Astrocyte (in vitro differentiated cells and primary cell): ENCODE results near the gene PPP1R1A. TPM values are rescaled to one million over a fixed set of nuclear protein-coding genes. Genes with fewer than 3 reads are reported as not detected.

Experiments used
- DNase-seq: peaks from one replicate; pipeline ENCODE4 v3.0.0-alpha.2; 2010; ENCODE audit warnings: low read depth
- FAIRE-seq: peaks from 2 replicates; lab custom pipeline; 2011; peaks lifted over from hg19 to GRCh38; lab: Jason Lieb, UNC
- H2AFZ ChIP-seq: 2 replicates; pipeline ENCODE4 v1.6.0; 2012; ENCODE audit warnings: low read depth, low read length, inconsistent platforms
- H3K27ac ChIP-seq: 2 replicates; pipeline ENCODE4 v1.5.1; 2011; ENCODE audit warnings: low read depth, low read length, inconsistent platforms
- H3K27me3 ChIP-seq: 2 replicates; pipeline ENCODE4 v1.6.0; 2011; ENCODE audit warnings: low read length, inconsistent platforms; ENCODE audit not compliant: insufficient read depth
- H3K36me3 ChIP-seq: 2 replicates; pipeline ENCODE4 v1.5.1; 2011; ENCODE audit warnings: low read length, inconsistent platforms; ENCODE audit not compliant: insufficient read depth
- H3K4me1 ChIP-seq: 2 replicates; pipeline ENCODE4 v1.5.1; 2011; ENCODE audit warnings: low read length, inconsistent platforms; ENCODE audit not compliant: insufficient read depth
- H3K4me2 ChIP-seq: 2 replicates; pipeline ENCODE4 v1.6.0; 2012; ENCODE audit warnings: low read length, inconsistent platforms
- H3K4me3 ChIP-seq: 2 replicates; pipeline ENCODE4 v1.5.1; 2011; ENCODE audit warnings: low read depth, mild to moderate bottlenecking, low read length, inconsistent platforms; ENCODE audit not compliant: insufficient read depth
- H3K79me2 ChIP-seq: 2 replicates; pipeline ENCODE4 v1.6.0; 2012; ENCODE audit warnings: mild to moderate bottlenecking, low read length, inconsistent platforms; ENCODE audit not compliant: insufficient read depth
- H3K9ac ChIP-seq: 2 replicates; pipeline ENCODE4 v1.6.0; 2012; ENCODE audit warnings: mild to moderate bottlenecking, low read length, inconsistent platforms
- H3K9me3 ChIP-seq: 2 replicates; pipeline ENCODE4 v1.5.1; 2012; ENCODE audit warnings: low read depth, mild to moderate bottlenecking, low read length, inconsistent platforms; ENCODE audit not compliant: insufficient read depth
- H4K20me1 ChIP-seq: 2 replicates; pipeline ENCODE4 v1.6.0; 2012; ENCODE audit warnings: low read length, inconsistent platforms; ENCODE audit not compliant: insufficient read depth
- H3K27ac Mint-ChIP-seq: one replicate; pipeline ENCODE4 v1.8.0; 2021; ENCODE audit warnings: mild to moderate bottlenecking, mixed read lengths; ENCODE audit not compliant: unreplicated experiment
- H3K27me3 Mint-ChIP-seq: one replicate; pipeline ENCODE4 v1.8.0; 2021; ENCODE audit warnings: low read depth, mixed read lengths; ENCODE audit not compliant: unreplicated experiment
- H3K36me3 Mint-ChIP-seq: one replicate; pipeline ENCODE4 v1.8.0; 2021; ENCODE audit warnings: low read depth, mixed read lengths; ENCODE audit not compliant: unreplicated experiment
- H3K4me1 Mint-ChIP-seq: one replicate; pipeline ENCODE4 v1.8.0; 2021; ENCODE audit warnings: low read depth, mixed read lengths; ENCODE audit not compliant: unreplicated experiment
- H3K4me3 Mint-ChIP-seq: one replicate; pipeline ENCODE4 v1.8.0; 2021; ENCODE audit warnings: mild to moderate bottlenecking, moderate library complexity, mixed read lengths; ENCODE audit not compliant: unreplicated experiment
- H3K9me3 Mint-ChIP-seq: one replicate; pipeline ENCODE4 v1.8.0; 2021; ENCODE audit warnings: mild to moderate bottlenecking, mixed read lengths; ENCODE audit not compliant: unreplicated experiment
- CTCF ChIP-seq: IDR thresholded peaks from 2 replicates; pipeline ENCODE4 v1.5.1; 2011; ENCODE audit warnings: low read depth, mild to moderate bottlenecking, inconsistent platforms, low read length, moderate library complexity; ENCODE audit not compliant: insufficient read depth
- EZH2 ChIP-seq: IDR thresholded peaks from 2 replicates; pipeline ENCODE4 v1.6.1; 2012; ENCODE audit warnings: mild to moderate bottlenecking, low read length, inconsistent platforms; ENCODE audit not compliant: insufficient read depth
- total RNA-seq: library from RNA; stranded (reverse); gene quantifications from 2 replicates; pipeline ENCODE4 v1.2.1, GENCODE V29; 2021

PPP1R1A gene
- total RNA-seq, 1 donor from 2014 or later: 0.52 TPM

DNA sequence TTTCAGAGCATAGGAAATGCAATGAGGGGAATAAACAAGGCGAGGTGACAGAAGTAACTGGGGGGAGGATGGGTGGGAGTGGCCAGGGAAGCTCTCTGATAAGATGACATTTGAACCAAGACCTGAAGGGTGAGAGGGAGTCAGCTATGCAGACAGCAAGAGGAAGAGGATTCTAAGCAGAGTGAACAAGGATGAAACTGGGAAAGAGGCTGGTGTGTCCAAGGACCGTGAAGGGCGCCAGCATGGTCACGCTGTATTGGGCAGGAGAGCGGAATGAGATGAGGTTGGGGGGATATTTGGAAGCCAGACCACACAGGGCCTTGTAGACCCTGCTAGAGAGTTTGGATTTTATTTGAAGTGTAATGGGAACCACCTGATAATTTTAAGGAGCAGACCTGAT is 10.5 kb upstream of the PPP1R1A start:
- Mint-ChIP-seq H3K27me3 (peaks cover 44% of the 10 kb centered on the region), H3K9me3 (no peaks in the 10 kb centered on the region), H3K27ac (no peak overlapping the region), H3K4me1 (peaks cover 4% of the 10 kb centered on the region), H3K36me3 (no peaks in the 10 kb centered on the region), H3K4me3 (no peak overlapping the region)
- Histone ChIP-seq H3K9me3 (no peaks in the 10 kb centered on the region), H3K79me2 (no peaks in the 10 kb centered on the region), H3K36me3 (no peaks in the 10 kb centered on the region), H3K4me1 (no peaks in the 10 kb centered on the region), H4K20me1 (no peaks in the 10 kb centered on the region), H3K4me3 (no peak overlapping the region), H3K9ac (no peak overlapping the region), H3K4me2 (no peak overlapping the region), H2AFZ (no peak overlapping the region), H3K27ac (no peak overlapping the region), H3K27me3 (peaks cover 10% of the 10 kb centered on the region)
- FAIRE-seq (no peak), DNase-seq (no peak)
- TF ChIP-seq EZH2 (no peak), CTCF (no peak)

GRCh38 chr12:54596526-54596946 is 8.1 kb upstream of the PPP1R1A start:
- peaks cover 10% of the 10 kb centered on the region for H3K27me3 ChIP-seq
- Mint-ChIP-seq H3K36me3 (no peaks in the 10 kb centered on the region), H3K4me3 (no peak overlapping the region), H3K27ac (no peak overlapping the region), H3K27me3 (peaks cover 47% of the 10 kb centered on the region), H3K4me1 (peaks cover 10% of the 10 kb centered on the region), H3K9me3 (no peaks in the 10 kb centered on the region)
- no peaks in the 10 kb centered on the region for H4K20me1 ChIP-seq
- no peak overlapping the region for H3K4me3 ChIP-seq
- peak; percentile 91 for TF ChIP-seq CTCF
- no peak for TF ChIP-seq EZH2
- no peak overlapping the region for H3K27ac ChIP-seq
- no peaks in the 10 kb centered on the region for H3K4me1 ChIP-seq
- no peak overlapping the region for H3K9ac ChIP-seq
- H3K4me2 ChIP-seq: no peak overlapping the region
- H2AFZ ChIP-seq: no peak overlapping the region
- FAIRE-seq (peak; percentile 87), DNase-seq (peak; percentile 20)
- no peaks in the 10 kb centered on the region for H3K9me3 ChIP-seq
- H3K36me3 ChIP-seq: no peaks in the 10 kb centered on the region
- no peaks in the 10 kb centered on the region for H3K79me2 ChIP-seq

DNA sequence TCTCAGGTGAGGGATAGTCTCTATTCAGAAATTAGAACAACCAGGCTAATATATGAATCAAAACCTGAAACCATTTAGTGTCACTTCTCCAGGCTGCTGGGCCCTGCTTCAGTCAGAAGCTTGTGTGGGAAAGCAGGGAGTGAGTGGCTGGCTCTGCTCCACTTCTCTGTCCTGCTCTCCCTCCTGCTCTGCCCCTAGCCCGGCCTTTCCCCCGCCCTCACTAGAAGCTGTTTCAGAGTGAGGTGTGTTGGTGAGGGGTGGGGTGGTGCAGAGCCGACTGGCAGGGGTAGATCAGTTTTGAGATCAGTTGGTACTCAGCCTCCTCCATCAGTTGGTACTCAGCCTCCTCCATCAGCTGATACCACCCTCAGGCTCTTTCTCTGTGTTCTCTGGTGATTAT is 7.0 kb upstream of the PPP1R1A start:
- FAIRE-seq: no peak
- no peak for DNase-seq
- H3K4me1 Mint-ChIP-seq: peaks cover 14% of the 10 kb centered on the region
- Histone ChIP-seq H3K4me1 (no peaks in the 10 kb centered on the region), H3K79me2 (no peaks in the 10 kb centered on the region), H3K27me3 (peaks cover 18% of the 10 kb centered on the region), H3K9ac (no peak overlapping the region), H3K4me2 (no peak overlapping the region), H4K20me1 (no peaks in the 10 kb centered on the region), H2AFZ (no peak overlapping the region), H3K4me3 (no peak overlapping the region), H3K9me3 (no peaks in the 10 kb centered on the region), H3K36me3 (no peaks in the 10 kb centered on the region), H3K27ac (no peak overlapping the region)
- H3K9me3 Mint-ChIP-seq: no peaks in the 10 kb centered on the region
- no peak overlapping the region for H3K4me3 Mint-ChIP-seq
- TF ChIP-seq EZH2 (no peak), CTCF (no peak)
- H3K27ac Mint-ChIP-seq: no peak overlapping the region
- no peaks in the 10 kb centered on the region for H3K36me3 Mint-ChIP-seq
- peaks cover 52% of the 10 kb centered on the region for H3K27me3 Mint-ChIP-seq
